ENCODE data around the gene LRMDA. TPM values are rescaled to one million over a fixed set of nuclear protein-coding genes. Genes with fewer than 3 reads are reported as not detected.

LRMDA gene
- total and polyA plus RNA-seq, 2 donors (not counting 1 experiment from before 2014, with no cell fraction given) = 0.12 TPM; not detected in 1

DNA sequence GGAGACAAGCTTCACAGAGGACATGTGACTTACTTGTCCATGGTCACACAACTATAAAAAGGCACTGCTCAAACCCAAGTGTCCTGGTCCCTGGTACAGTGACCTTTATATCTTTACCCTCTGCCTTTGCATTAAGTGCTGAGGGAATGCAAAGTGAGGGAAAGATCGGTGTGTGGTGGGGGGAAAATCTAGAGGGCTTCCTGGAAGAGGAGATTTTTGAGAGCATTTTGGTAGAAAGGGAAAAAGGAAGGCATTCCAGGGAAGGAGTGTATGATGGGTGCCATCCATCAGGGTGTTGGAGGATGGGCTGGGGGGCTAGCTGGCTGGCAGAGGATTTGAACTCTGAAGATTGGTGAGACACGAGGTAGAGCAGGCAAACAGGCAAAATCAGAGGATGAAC is 39.2 kb upstream of the LRMDA start:
- Histone ChIP-seq H3K9me3 (ENCODE audit: control extremely low read depth in 1 of 3, control insufficient read depth in 2 of 3, insufficient read depth in 1 of 3, low read length in 2 of 3) (peaks cover 0 to 15% (median 0%) of the 10 kb centered on the region in 3 donors), H3K79me2 (ENCODE audit: control insufficient read depth, insufficient read depth, low read length) (no peaks in the 10 kb centered on the region), H3K4me2 (replicated peaks; ENCODE audit: low read depth, low read length, poor library complexity, severe bottlenecking) (no peak overlapping the region), H3K27me3 (replicated peaks in 1 of 4; ENCODE audit: control extremely low read depth in 1 of 4, control insufficient read depth in 3 of 4, insufficient read depth in 4 of 4, low read length in 3 of 4) (peaks cover 0 to 56% (median 30%) of the 10 kb centered on the region in 4 experiments), H4K20me1 (ENCODE audit: control insufficient read depth, insufficient read depth, low read length, poor library complexity, severe bottlenecking) (no peaks in the 10 kb centered on the region), H3K4me1 (ENCODE audit: control insufficient read depth in 2 of 2, insufficient read depth in 2 of 2, low read length in 2 of 2) (peaks cover 7 to 14% of the 10 kb centered on the region in 2 donors), H3K9ac (ENCODE audit: low read length) (no peak overlapping the region), H3K36me3 (replicated peaks in 1 of 2; ENCODE audit: control extremely low read depth in 1 of 2, control insufficient read depth in 1 of 2, extremely low read depth in 1 of 2, insufficient read depth in 2 of 2, low read length in 1 of 2) (no peaks in the 10 kb centered on the region), H2AFZ (ENCODE audit: insufficient read depth, low read depth, low read length, poor library complexity, severe bottlenecking) (no peak overlapping the region), H3K27ac (ENCODE audit: low read length in 2 of 2) (no peak overlapping the region), H3K4me3 (ENCODE audit: control extremely low read depth in 1 of 5, extremely low read depth in 1 of 5, insufficient read depth in 1 of 5, low read depth in 2 of 5, low read length in 4 of 5) (no peak overlapping the region)
- Mint-ChIP-seq H3K27ac (no peak overlapping the region), H3K4me1 (peaks cover 6% of the 10 kb centered on the region), H3K27me3 (peaks cover 48% of the 10 kb centered on the region), H3K9me3 (ENCODE audit: insufficient read depth) (no peaks in the 10 kb centered on the region), H3K4me3 (no peak overlapping the region)
- DNase-seq = no peak
- 83% methylated on average over 2 of the region's 2 CpGs for WGBS (ENCODE audit: insufficient coverage)
- ChIA-PET CTCF (no interaction called here), POLR2A (no interaction called here)
- intact Hi-C loops (cut with micrococcal nuclease) = no loop called here
- no peak for TF ChIP-seq EZH2 (IDR thresholded peaks at IDR 0.05; ENCODE audit: borderline replicate concordance, insufficient read depth, low read depth, low read length, poor library complexity, severe bottlenecking)
- TF ChIP-seq, protein P1, sequence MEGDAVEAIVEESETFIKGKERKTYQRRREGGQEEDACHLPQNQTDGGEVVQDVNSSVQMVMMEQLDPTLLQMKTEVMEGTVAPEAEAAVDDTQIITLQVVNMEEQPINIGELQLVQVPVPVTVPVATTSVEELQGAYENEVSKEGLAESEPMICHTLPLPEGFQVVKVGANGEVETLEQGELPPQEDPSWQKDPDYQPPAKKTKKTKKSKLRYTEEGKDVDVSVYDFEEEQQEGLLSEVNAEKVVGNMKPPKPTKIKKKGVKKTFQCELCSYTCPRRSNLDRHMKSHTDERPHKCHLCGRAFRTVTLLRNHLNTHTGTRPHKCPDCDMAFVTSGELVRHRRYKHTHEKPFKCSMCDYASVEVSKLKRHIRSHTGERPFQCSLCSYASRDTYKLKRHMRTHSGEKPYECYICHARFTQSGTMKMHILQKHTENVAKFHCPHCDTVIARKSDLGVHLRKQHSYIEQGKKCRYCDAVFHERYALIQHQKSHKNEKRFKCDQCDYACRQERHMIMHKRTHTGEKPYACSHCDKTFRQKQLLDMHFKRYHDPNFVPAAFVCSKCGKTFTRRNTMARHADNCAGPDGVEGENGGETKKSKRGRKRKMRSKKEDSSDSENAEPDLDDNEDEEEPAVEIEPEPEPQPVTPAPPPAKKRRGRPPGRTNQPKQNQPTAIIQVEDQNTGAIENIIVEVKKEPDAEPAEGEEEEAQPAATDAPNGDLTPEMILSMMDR (IDR thresholded peaks at IDR 0.05) = no peak
- ATAC-seq (ENCODE audit: low read depth) = no peak

GRCh38 chr10:75392744-75393143 is 38.7 kb upstream of the LRMDA start:
- H3K4me3 ChIP-seq (ENCODE audit: control extremely low read depth in 1 of 5, extremely low read depth in 1 of 5, insufficient read depth in 1 of 5, low read depth in 2 of 5, low read length in 4 of 5) = no peak overlapping the region
- H3K4me2 ChIP-seq (replicated peaks; ENCODE audit: low read depth, low read length, poor library complexity, severe bottlenecking) = no peak overlapping the region
- peaks cover 6% of the 10 kb centered on the region for H3K4me1 Mint-ChIP-seq
- no peak overlapping the region for H3K9ac ChIP-seq (ENCODE audit: low read length)
- no peak overlapping the region for H3K27ac ChIP-seq (ENCODE audit: low read length in 2 of 2)
- TF ChIP-seq, protein P1 (IDR thresholded peaks at IDR 0.05) = no peak
- no peak overlapping the region for H2AFZ ChIP-seq (ENCODE audit: insufficient read depth, low read depth, low read length, poor library complexity, severe bottlenecking)
- no peaks in the 10 kb centered on the region for H4K20me1 ChIP-seq (ENCODE audit: control insufficient read depth, insufficient read depth, low read length, poor library complexity, severe bottlenecking)
- H3K9me3 Mint-ChIP-seq (ENCODE audit: insufficient read depth) = no peaks in the 10 kb centered on the region
- H3K27me3 Mint-ChIP-seq = peaks cover 46% of the 10 kb centered on the region
- peaks cover 0 to 19% (median 0%) of the 10 kb centered on the region in 3 donors for H3K9me3 ChIP-seq (ENCODE audit: control extremely low read depth in 1 of 3, control insufficient read depth in 2 of 3, insufficient read depth in 1 of 3, low read length in 2 of 3)
- no peaks in the 10 kb centered on the region for H3K36me3 ChIP-seq (replicated peaks in 1 of 2; ENCODE audit: control extremely low read depth in 1 of 2, control insufficient read depth in 1 of 2, extremely low read depth in 1 of 2, insufficient read depth in 2 of 2, low read length in 1 of 2)
- H3K27ac Mint-ChIP-seq = no peak overlapping the region
- intact Hi-C loops (cut with micrococcal nuclease) = no loop called here
- no peaks in the 10 kb centered on the region for H3K79me2 ChIP-seq (ENCODE audit: control insufficient read depth, insufficient read depth, low read length)
- peaks cover 7 to 14% of the 10 kb centered on the region in 2 donors for H3K4me1 ChIP-seq (ENCODE audit: control insufficient read depth in 2 of 2, insufficient read depth in 2 of 2, low read length in 2 of 2)
- H3K4me3 Mint-ChIP-seq = no peak overlapping the region
- POLR2A ChIA-PET = no interaction called here
- DNase-seq (no peak), ATAC-seq (ENCODE audit: low read depth) (no peak)
- peaks cover 0 to 56% (median 32%) of the 10 kb centered on the region in 4 experiments for H3K27me3 ChIP-seq (replicated peaks in 1 of 4; ENCODE audit: control extremely low read depth in 1 of 4, control insufficient read depth in 3 of 4, insufficient read depth in 4 of 4, low read length in 3 of 4)
- CTCF ChIA-PET = no interaction called here
